HEK293T (cell line): ENCODE data around the gene TPI1.

Experiments
- CTCF ChIA-PET: fragments of 350-600 bp; formaldehyde crosslinking; extraction: SDS; loops from one replicate; lab custom pipeline; 2021; ENCODE audit warnings: antibody characterized with exemption, inconsistent platforms; lab: Yijun Ruan, JAX
- POLR2A ChIA-PET: fragments of 350-600 bp; formaldehyde crosslinking; extraction: SDS; loops from one replicate; lab custom pipeline; 2020; ENCODE audit warnings: antibody characterized with exemption, inconsistent platforms; lab: Yijun Ruan, JAX
- DNase-seq: peaks from one replicate; pipeline ENCODE4 v3.0.0; 2012; ENCODE audit warnings: mixed read lengths; ENCODE audit errors: extremely low spot score
- ARNT ChIP-seq: fragments of 450-650 bp; IDR thresholded peaks from 2 replicates; pipeline ENCODE4 v1.6.1; 2017; ENCODE audit warnings: mild to moderate bottlenecking
- BHLHE40 ChIP-seq: fragments of 450-650 bp; IDR thresholded peaks from 2 replicates; pipeline ENCODE4 v1.6.1; 2016; ENCODE audit warnings: mild to moderate bottlenecking, moderate library complexity, borderline replicate concordance
- CTBP1 ChIP-seq: fragments of 450-650 bp; IDR thresholded peaks from 2 replicates; pipeline ENCODE4 v1.6.1; 2016; ENCODE audit warnings: borderline replicate concordance
- ELF4 ChIP-seq: fragments of 450-650 bp; IDR thresholded peaks from 2 replicates; pipeline ENCODE4 v1.6.1; 2017; ENCODE audit warnings: antibody characterized with exemption
- FOXA1 ChIP-seq: fragments of 450-650 bp; IDR thresholded peaks from 2 replicates; pipeline ENCODE4 v1.6.1; 2016; ENCODE audit warnings: mild to moderate bottlenecking
- FOXK2 ChIP-seq: fragments of 450-650 bp; IDR thresholded peaks from 2 replicates; pipeline ENCODE4 v1.6.1; 2016; ENCODE audit warnings: mild to moderate bottlenecking
- FOXM1 ChIP-seq: fragments of 450-650 bp; IDR thresholded peaks from 2 replicates; pipeline ENCODE4 v1.6.1; 2017; ENCODE audit warnings: mild to moderate bottlenecking, borderline replicate concordance
- HDGF ChIP-seq: fragments of 450-650 bp; IDR thresholded peaks from 2 replicates; pipeline ENCODE4 v1.6.1; 2017; ENCODE audit warnings: antibody characterized with exemption, borderline replicate concordance
- L3MBTL2 ChIP-seq: fragments of 450-650 bp; conservative IDR thresholded peaks from 2 replicates; pipeline ENCODE4 v1.6.1; 2016; ENCODE audit warnings: mild to moderate bottlenecking
- LEF1 ChIP-seq: fragments of 450-650 bp; IDR thresholded peaks from 2 replicates; pipeline ENCODE4 v1.6.1; 2017; ENCODE audit warnings: mild to moderate bottlenecking, borderline replicate concordance
- NFRKB ChIP-seq: fragments of 450-650 bp; IDR thresholded peaks from 2 replicates; pipeline ENCODE4 v1.6.1; 2016; ENCODE audit warnings: mild to moderate bottlenecking, moderate library complexity
- PKNOX1 ChIP-seq: fragments of 450-650 bp; IDR thresholded peaks from 2 replicates; pipeline ENCODE4 v1.6.1; 2016
- SP1 ChIP-seq: fragments of 450-650 bp; IDR thresholded peaks from 2 replicates; pipeline ENCODE4 v1.6.1; 2017
- TARDBP ChIP-seq: fragments of 450-650 bp; IDR thresholded peaks from 2 replicates; pipeline ENCODE4 v1.6.1; 2016
- ZNF384 ChIP-seq: fragments of 450-650 bp; IDR thresholded peaks from 2 replicates; pipeline ENCODE4 v1.6.1; 2016

Gene TPI1

GRCh38 chr12:6824901-6825381 is 42.4 kb upstream of the TPI1 start:
- POLR2A ChIA-PET, result interaction anchor here (0.5 to 5.7 kb wide), 10 partner anchors 16 to 212 kb away, joined by 3 to 73 read pairs (median 6); partner anchors contain the start of genes CDCA3, COPS7A, GNB3 and MLF2
- TF ChIP-seq ZNF384, result no peak
- no peak for TF ChIP-seq PKNOX1
- no peak for TF ChIP-seq TARDBP
- no peak for TF ChIP-seq LEF1
- TF ChIP-seq NFRKB, result no peak
- TF ChIP-seq BHLHE40, result no peak
- TF ChIP-seq L3MBTL2, result no peak
- no peak for TF ChIP-seq SP1
- no peak for TF ChIP-seq ARNT
- DNase-seq, result no peak
- CTCF ChIA-PET, result interaction anchor here (0.5 to 2.5 kb wide), 16 partner anchors 8 to 454 kb away, joined by 3 to 28 read pairs (median 4); partner anchors contain the start of genes CDCA3, MLF2 and PTMS

- ChIA-PET CTCF (interaction anchor here (0.5 to 2.5 kb wide), 15 partner anchors 8 to 455 kb away, joined by 3 to 28 read pairs (median 3); partner anchors contain the start of genes CDCA3, MLF2 and PTMS), POLR2A (interaction anchor here (1.0 to 5.7 kb wide), 9 partner anchors 15 to 136 kb away, joined by 3 to 73 read pairs (median 8); partner anchors contain the start of genes CDCA3, COPS7A, GNB3 and MLF2)
- TF ChIP-seq ELF4, result no peak
- no peak for TF ChIP-seq LEF1
- TF ChIP-seq ZNF384, result no peak
- TF ChIP-seq FOXK2, result no peak
- no peak for TF ChIP-seq HDGF
- no peak for TF ChIP-seq TARDBP
- no peak for TF ChIP-seq CTBP1
- no peak for TF ChIP-seq FOXM1
- TF ChIP-seq NFRKB, result no peak
- TF ChIP-seq FOXA1, result no peak
- peak; percentile 85 for DNase-seq
Measured at GRCh38 chr12:6825398-6826124, 41.8 kb upstream of the TPI1 start.

- DNase-seq, result no peak
- TF ChIP-seq SP1 (no peak), FOXA1 (no peak), FOXK2 (no peak), LEF1 (no peak), NFRKB (no peak), ARNT (no peak), HDGF (no peak), ZNF384 (no peak), BHLHE40 (no peak), ELF4 (no peak), CTBP1 (no peak), FOXM1 (no peak)
- POLR2A ChIA-PET, result interaction anchor here (1.7 to 5.5 kb wide), 4 partner anchors 14 to 103 kb away, joined by 8 to 49 read pairs (median 36); partner anchors contain the start of genes CDCA3, COPS7A, GNB3 and MLF2
- CTCF ChIA-PET, result interaction anchor here (1.6 to 2.5 kb wide), 3 partner anchors 68 to 73 kb away, joined by 7 to 28 read pairs (median 10); partner anchors contain the start of gene MLF2
Measured at GRCh38 chr12:6826125-6826733, 41.1 kb upstream of the TPI1 start.

GRCh38 chr12:6826734-6827436 is 40.4 kb upstream of the TPI1 start:
- POLR2A ChIA-PET, result interaction anchor here (0.6 to 5.5 kb wide), 11 partner anchors 14 to 208 kb away, joined by 3 to 49 read pairs (median 6); partner anchors contain the start of genes CDCA3, COPS7A, GNB3 and MLF2
- DNase-seq, result no peak
- no peak for TF ChIP-seq FOXA1
- CTCF ChIA-PET, result interaction anchor here (0.5 to 2.0 kb wide), 3 partner anchors 9 to 217 kb away, joined by 3 to 10 read pairs (median 4); partner anchors contain the start of gene MLF2

GRCh38 chr12:6827437-6827911 is 39.9 kb upstream of the TPI1 start:
- CTCF ChIA-PET, result interaction anchor here (0.6 to 2.0 kb wide), 3 partner anchors 9 to 74 kb away, joined by 3 to 10 read pairs (median 3); partner anchors contain the start of genes MLF2 and PTMS
- TF ChIP-seq FOXM1, result no peak
- TF ChIP-seq L3MBTL2, result peak; percentile 45; the same call in 1 of the 2 replicates
- peak; percentile 84 for DNase-seq
- POLR2A ChIA-PET, result interaction anchor here (0.6 to 5.5 kb wide), 14 partner anchors 13 to 290 kb away, joined by 3 to 49 read pairs (median 4); partner anchors contain the start of genes CDCA3, COPS7A, GNB3 and MLF2

- CTCF ChIA-PET, result interaction anchor here (1.2 to 2.0 kb wide), 3 partner anchors 24 to 75 kb away, joined by 3 to 10 read pairs (median 4); partner anchors contain the start of genes MLF2, PTMS and USP5
- TF ChIP-seq L3MBTL2 (peak; percentile 51), ZNF384 (no peak), BHLHE40 (no peak)
- POLR2A ChIA-PET, result interaction anchor here (0.5 to 5.5 kb wide), 17 partner anchors 12 to 291 kb away, joined by 3 to 49 read pairs (median 4); partner anchors contain the start of genes C12orf57, CDCA3, COPS7A and GNB3
- peak; percentile 46 for DNase-seq
Measured at GRCh38 chr12:6827982-6828780, 39.1 kb upstream of the TPI1 start, which contains the start of gene P3H3. Gene P3H3, plus strand, starts transcription at chr12:6828407. Its CDS starts 34 bp downstream, at chr12:6828441.
